Measurements from ENCODE around the gene C6orf136. TPM values are rescaled to one million over a fixed set of nuclear protein-coding genes. Genes with fewer than 3 reads are reported as not detected.

C6orf136 gene
- total and polyA plus RNA-seq, 9 of the 15 experiments (the other 6 are each of a cell fraction or from before 2014, with no cell fraction given): 14.1 to 63.1 (median 18.4) TPM

DNA sequence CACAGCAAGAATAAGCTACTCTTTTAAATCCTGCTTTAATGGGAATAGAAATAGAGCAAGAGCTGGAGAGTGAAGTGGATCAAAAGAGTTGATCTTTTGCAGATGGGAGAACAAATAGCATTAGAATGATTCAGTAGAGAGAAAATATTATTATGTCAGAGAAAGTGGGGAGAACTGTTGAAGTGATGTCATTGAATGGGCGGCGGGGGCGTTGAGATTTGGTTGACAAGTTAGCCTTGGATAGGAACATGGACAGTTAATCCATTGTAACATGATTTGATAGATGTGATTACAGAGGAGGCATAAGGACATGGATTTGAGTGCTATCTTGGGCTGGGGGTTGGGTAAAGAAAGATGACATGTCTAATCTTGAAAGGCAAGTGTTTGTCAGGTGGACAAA lies 11.1 kb upstream of the C6orf136 start:
- H3K79me2 ChIP-seq (ENCODE audit: control insufficient read depth, insufficient read depth, low read length): no peaks in the 10 kb centered on the region
- H3K4me3 ChIP-seq: no peak overlapping the region
- H3K9me1 ChIP-seq (ENCODE audit: control insufficient read depth, insufficient read depth, low read length): no peaks in the 10 kb centered on the region
- H3K9me3 ChIP-seq (replicated peaks; ENCODE audit: control insufficient read depth, insufficient read depth, low read depth, low read length): no peaks in the 10 kb centered on the region
- BruUV-seq (replicated peaks): no TSS peak
- TF ChIP-seq HMGN3 (IDR thresholded peaks at IDR 0.05; ENCODE audit: borderline replicate concordance, extremely low read depth, insufficient read length, low read depth, low read length) (no peak), TRIM24 (IDR thresholded peaks at IDR 0.05) (0 out of 4 replicates have a peak, but pooled peaks of 1 of the 2 experiments have one; percentile 19), FUS (optimal IDR thresholded peaks at IDR 0.05; ENCODE audit: low read depth, low read length) (no peak), ZNF696 (CRISPR knock-in tag; conservative IDR thresholded peaks at IDR 0.05) (no peak), CCNT2 (IDR thresholded peaks at IDR 0.05; ENCODE audit: borderline replicate concordance, extremely low read depth, insufficient read length, low read depth, low read length) (no peak), EGR1 (conservative IDR thresholded peaks at IDR 0.05) (peak; percentile 42; the same call in 1 of the 2 replicates), XRCC3 (IDR thresholded peaks at IDR 0.05) (no peak), NFIC (IDR thresholded peaks at IDR 0.05) (no peak), RBM22 (IDR thresholded peaks at IDR 0.05; ENCODE audit: low read depth, low read length, poor library complexity, severe bottlenecking) (no peak), SREBF2 (CRISPR knock-in tag; IDR thresholded peaks at IDR 0.05) (no peak)
- no peaks in the 10 kb centered on the region for H4K20me1 ChIP-seq (replicated peaks; ENCODE audit: control insufficient read depth, insufficient read depth, low read length)
- 92% methylated on average over 3 of the region's 3 CpGs for WGBS (ENCODE audit: insufficient coverage, low coverage, missing lambda C conversion rate)
- DNase-seq (ENCODE audit: extremely low read depth in 1 of 4, low spot score in 3 of 4): no peak
- in situ Hi-C loops (cut with MboI) (no loop called here), intact Hi-C loops (cut with micrococcal nuclease) (no loop called here)
- H3K27me3 ChIP-seq (ENCODE audit: control insufficient read depth in 2 of 2, insufficient read depth in 2 of 2, low read length in 2 of 2): no peaks in the 10 kb centered on the region
- no peak overlapping the region for H2AFZ ChIP-seq (ENCODE audit: low read depth, low read length)
- no peak overlapping the region for H3K4me2 ChIP-seq (ENCODE audit: insufficient read depth, low read length)
- peaks cover 0 to 9% of the 10 kb centered on the region in 2 experiments; a peak in 2 of 5 replicates for H3K4me1 ChIP-seq (replicated peaks in 1 of 2; ENCODE audit: control insufficient read depth in 2 of 2, insufficient read depth in 2 of 2, low read length in 2 of 2)
- H3K36me3 ChIP-seq (ENCODE audit: control insufficient read depth, insufficient read depth, low read length): peaks cover 9% of the 10 kb centered on the region; the same call in 2 of the 3 replicates
- ATAC-seq: no peak
- no peak for FAIRE-seq
- H3K9ac ChIP-seq (ENCODE audit: insufficient read depth in 1 of 2, low read depth in 2 of 2, low read length in 2 of 2): no peak overlapping the region
- POLR2A ChIA-PET: interaction anchor here (1.2 to 2.3 kb wide), 2 partner anchors 11 to 20 kb away, joined by 4 to 7 read pairs; partner anchors contain the start of gene C6orf136
- CTCF ChIA-PET (ENCODE audit: low intra/inter-chr PET ratio): no interaction called here
- no peak overlapping the region for H3K27ac ChIP-seq (ENCODE audit: extremely low read depth, low read depth, low read length)

Measured in K562 (cell line).